HG02973 (cell line): ENCODE measurements around the gene SMOC1.

ENCODE experiments used
- ATAC-seq: cut with Tn5 transposase; IDR thresholded peaks from one replicate; pipeline ENCODE4 v1.9.1; 2021; ENCODE audit warnings: moderate library complexity; ENCODE audit not compliant: unreplicated experiment

Gene SMOC1

DNA sequence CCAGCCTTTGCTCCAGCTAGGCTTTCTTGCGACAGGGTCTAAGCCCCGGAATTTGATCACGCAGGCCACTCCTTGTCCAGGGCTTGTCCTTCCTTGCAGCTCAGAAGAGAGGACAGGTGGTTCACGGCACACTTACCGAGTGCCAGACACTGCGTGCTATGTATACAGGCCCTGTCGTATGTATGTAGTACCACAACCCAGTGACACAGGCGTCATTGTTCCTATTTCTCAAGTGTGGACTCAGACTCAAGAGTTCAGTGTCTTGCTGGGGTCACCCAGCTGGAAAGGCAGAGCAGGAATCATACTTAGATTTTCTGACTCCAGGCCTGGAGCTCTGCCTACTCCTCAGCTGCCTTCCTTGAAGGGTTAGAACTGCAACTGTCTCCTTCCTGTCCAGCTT, 153.9 kb downstream of the SMOC1 start:
- ATAC-seq = no peak

DNA sequence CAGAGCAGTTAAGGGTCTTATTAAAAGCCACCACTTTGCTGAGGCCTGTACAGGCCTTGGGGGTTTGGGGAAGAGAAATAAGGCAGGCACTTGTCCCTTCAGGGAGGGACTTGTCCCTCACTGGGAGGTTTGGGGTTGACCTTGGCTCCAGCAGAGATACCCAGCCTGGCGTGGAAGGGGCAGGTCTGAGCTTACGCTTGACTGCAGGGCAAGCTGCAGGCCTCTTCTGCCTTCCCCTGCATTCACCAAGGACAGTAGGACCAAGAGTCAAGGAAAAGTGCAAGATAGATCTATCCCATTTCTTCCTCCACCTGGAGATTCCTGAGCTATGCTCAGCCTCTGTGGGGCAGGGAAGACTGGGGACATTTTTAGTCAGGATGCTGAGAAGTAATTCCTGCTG, 154.3 kb downstream of the SMOC1 start:
- ATAC-seq = no peak

DNA sequence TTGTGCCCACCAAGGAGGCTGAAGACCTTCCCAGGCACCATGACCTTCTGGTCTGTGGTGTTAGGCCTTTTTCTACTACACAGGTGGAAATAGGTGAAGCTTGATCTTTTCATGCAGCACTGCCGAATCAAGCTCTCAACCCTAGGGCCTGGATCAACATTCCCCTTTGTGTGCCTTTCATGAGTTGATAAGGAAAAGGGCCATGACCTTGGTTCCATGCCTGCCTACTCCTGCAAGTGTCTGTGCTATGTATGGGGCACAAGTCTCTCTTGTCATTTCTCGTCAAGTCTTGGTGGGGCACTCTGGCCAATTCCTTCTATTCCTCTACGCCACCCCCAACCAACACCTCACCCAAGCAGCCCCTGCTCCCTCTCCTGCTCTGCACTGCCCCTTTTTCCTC, 155.0 kb downstream of the SMOC1 start:
- ATAC-seq = no peak

DNA sequence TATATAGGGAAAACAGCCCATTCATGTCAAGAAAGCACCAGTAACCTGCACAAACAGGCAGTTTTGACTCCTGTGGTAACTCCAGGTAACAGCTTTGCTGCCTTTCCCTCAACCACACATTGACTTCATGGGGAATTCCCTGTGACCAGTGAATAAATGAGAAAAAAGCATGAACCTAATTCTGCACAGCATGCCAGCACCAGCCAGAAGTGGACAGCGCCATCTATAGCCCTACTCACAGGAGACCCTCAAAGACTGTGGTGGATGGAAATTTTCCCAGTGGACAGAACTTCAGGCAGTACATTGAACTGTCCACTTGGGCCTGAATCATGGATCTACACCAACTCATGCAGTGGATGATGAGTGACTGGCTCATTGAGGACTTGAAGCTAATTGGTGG, 157.4 kb downstream of the SMOC1 start:
- no peak for ATAC-seq

DNA sequence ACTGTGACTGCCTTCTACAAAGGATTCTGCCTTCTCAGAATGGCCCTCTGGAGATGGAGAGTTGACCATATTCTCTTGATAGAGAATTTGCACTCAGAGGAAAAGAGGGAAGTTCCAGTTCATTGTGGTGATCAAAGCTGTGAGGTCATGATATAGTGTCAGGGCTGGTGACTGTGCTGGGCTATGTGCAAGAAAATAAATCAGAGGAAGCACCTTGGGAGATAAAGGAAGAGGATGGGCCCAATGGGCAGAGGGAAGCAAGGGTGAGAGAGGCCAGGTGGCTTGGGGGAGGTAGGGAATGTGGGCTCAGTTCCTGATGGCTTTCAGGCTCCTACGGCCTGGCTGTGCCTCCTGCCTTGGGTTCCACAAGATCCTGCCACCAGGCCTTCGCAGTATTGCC, 163.8 kb downstream of the SMOC1 start:
- no peak for ATAC-seq

DNA sequence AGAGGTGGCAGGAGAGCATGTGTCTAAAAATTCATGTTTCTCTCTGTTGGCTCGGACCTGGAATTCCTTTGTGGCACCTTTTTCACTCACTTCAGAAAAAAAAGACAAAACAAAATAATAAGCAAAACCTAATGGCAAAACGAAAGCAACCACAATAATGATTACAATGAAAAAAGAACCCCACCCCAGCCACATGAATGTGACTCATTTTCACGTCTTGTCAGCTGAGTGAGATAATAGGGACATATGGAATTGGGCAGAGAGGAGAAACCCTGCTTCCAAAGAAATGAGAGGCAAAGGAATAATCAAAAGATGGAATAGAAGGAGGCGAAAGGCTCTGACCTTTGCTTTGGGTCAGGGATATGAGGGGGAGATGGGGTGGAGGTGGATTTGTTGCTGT, 166.1 kb downstream of the SMOC1 start:
- no peak for ATAC-seq

DNA sequence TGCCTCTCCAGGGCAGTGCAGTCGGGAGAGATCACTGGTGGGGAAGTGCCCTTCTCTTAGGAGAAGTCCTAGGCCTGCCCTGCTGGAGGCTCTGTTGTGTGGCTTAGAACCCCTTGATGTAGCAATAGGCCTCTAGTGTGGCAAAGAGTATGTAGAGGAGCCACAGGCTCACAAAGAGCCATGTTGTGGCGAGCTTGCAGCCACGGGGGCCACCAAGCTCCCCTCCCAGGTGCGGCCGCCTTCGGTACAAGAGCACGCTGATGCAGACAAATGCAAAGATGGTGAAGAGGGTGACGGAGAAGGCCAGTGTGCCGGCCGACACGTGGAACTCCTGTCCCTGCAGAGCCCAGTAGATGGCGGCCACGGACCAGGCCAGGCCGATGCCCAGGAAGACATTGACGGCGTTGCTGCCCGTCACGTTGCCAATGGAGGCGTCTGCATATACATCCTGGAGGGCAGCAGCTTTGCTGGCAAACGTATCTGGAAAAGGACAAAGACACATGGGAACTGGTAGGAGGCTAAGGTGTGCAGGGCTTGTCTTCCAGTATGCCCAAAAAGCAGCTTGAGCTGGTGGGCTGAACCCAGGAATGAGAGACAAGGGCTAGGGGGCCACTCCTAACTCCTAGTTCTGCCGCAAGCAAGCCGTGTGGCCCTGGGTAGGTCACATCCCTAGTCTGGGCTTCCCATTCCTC, 166.8 kb downstream of the SMOC1 start:
- no peak for ATAC-seq

DNA sequence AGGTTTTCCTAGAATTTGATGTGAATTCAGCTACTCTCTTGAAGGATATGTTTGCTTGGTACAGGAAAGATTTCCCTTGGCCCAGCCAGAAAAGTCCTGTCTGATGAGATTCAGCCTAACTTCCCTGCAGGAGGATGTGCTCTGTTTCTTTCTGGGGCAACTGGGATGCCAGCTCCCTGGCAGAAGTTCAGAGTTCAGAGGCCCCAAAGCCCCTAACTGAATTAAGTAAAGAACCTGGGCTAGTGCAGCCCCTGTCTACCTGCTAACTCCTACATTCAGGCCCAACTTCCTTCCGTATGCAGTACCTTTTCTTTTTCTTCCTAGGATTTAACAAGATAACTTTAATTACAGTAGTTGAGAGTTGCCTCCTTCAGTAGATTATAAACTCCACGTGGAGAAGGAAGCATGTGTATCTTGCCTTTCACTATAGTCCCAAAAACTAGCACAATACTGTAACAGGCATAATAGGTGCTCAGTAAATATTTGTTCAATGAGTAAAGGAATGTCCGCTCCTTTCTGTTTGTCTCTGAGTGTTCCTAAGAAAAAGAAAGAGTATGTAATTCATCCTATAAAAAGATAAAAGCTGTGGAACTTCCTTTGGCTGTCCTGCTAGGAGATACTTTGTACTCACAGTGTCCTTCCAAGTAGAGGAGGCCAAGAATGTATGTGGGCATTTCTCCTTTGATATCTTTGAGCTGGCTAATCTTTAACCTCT, 168.5 kb downstream of the SMOC1 start:
- ATAC-seq = no peak

DNA sequence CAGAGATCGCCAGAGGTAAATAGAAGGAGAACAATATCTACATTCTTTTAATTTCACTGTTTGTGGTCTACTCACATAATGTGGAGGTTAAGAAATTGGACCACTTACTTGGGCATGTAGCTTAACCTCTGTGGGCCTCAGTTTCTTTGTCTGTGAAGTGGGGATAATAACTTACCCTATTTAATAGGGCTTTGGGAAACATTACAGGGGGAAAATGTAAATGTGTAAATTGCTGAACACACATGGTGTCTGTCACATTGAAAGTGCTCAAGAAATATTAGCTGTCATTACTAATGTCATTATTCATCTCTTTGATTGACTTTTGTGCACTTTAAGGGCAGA, 169.1 kb downstream of the SMOC1 start:
- no peak for ATAC-seq

DNA sequence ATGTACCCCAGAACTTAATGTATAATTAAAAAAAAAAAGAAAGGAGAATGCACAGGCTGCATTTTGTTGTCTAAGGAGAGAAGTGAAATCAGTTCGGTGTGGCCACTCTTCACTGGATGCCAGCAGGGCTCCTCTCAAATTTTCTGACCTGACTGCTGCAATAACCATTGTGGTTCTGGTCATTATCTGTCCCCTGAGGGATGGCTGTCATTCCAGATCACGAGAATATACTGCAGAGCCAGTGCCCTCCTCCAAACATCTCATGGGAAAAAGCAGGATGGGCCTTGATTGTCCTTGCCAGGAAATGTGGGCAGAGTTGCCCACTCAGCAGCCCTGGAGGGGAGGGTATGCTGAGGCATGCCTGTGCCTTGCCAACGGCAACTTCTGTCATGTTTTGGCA, 170.4 kb downstream of the SMOC1 start:
- ATAC-seq = no peak

DNA sequence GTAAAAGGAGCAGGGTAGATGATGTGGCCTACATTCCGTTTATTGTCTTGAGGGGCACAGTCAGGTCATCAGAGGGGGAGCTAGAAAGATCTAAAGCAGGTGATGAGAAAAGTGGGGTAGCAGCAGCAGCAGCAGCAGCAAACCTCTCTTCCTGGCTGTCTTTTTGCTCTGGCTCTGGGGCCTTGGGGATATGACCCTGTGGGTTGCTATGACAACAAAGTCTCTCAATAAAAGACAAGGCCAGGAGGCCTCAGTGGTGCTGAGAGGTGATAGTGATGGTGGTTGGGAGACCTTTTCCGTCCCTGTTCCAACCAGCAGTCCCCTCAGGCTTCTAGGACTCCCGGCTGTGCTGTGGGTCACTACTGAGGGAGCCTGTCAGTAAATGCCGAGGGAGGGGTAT, 170.9 kb downstream of the SMOC1 start:
- ATAC-seq = no peak

DNA sequence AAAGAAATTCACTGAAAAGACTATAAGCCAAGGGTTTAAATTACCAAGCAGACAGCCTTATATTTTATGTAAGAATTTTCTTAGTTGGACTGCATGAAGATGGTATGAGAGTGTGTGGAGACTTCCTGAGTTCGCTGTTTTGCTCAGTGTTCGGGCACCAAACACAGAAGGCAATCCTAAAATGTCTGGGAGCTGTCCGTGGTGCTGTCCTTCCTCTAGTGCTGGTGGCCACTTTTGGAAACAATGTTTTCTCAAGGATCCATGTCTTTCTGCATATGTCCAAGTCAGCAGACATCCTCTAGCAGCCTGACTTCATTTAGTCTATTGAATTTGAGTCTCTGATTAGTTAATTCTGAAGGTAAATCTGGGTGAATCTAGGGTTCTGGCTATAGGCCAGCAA, 173.8 kb downstream of the SMOC1 start:
- ATAC-seq = no peak

DNA sequence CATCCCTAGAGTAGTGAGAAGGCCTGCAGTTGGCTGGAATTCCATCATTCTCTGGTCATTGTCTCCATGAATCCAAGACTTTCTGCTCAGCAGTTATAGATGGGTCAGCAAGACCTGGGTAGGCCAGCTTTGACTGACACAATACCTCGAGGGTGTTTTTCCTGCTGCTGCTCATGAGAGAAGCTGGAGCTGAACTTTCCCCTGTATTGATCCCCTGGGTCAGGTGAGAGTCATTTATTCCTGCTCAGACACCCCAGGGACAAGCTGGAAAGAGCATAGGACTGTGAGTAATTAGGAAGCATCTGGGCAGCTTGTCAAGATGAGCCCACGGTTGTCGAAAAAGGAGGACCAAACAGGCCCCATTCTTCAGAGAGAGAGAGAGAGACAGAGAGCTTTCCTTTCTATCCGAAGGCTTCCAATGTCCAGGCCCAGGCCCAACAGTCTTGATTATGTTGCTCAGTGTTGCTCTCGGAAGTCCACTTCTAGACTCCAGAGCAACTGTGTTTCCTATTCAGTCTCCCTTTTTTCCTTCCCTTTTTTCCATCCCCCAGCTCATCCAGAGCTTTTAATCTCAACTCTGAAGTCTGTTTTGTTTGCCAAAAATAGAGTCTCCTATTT, 178.4 kb downstream of the SMOC1 start:
- no peak for ATAC-seq

DNA sequence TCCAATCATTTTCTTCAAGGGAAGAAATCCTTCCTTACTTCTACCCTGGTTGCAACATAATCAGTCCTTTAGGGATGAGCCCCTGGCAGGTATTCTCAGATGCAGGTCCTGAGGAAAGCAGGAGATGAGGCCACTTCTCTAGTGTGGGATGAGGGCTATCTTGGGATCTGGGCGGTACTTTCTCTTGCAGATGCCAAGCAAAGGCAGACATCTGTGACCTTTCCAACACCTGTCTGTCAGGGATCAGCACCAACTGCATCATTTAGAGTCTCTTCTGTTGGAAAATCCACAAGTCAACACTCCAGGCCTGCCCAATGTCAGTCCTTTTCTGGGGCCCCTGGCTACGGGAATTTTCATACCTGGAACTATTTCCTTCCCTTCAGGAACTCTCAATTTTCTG, 180.3 kb downstream of the SMOC1 start:
- no peak for ATAC-seq

DNA sequence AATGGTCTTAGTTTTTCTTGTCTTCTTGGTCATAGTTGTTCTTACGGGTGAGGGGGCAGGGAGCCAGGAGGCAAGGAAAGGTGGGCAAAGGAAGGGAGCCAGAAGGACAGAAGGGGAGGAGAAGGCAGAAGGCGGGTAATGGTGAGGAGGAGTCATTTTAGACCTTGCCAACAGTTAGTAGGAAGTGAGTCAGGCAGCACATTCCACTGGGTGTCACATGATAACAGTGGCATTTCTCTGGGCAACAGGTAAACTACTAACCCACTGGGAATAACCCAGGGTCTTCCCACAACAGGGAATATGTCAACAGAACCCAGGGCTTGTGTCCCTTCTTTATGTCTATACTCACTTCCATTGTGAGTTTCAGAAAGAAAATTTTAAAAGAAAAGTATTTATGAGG, 181.9 kb downstream of the SMOC1 start:
- ATAC-seq = no peak

DNA sequence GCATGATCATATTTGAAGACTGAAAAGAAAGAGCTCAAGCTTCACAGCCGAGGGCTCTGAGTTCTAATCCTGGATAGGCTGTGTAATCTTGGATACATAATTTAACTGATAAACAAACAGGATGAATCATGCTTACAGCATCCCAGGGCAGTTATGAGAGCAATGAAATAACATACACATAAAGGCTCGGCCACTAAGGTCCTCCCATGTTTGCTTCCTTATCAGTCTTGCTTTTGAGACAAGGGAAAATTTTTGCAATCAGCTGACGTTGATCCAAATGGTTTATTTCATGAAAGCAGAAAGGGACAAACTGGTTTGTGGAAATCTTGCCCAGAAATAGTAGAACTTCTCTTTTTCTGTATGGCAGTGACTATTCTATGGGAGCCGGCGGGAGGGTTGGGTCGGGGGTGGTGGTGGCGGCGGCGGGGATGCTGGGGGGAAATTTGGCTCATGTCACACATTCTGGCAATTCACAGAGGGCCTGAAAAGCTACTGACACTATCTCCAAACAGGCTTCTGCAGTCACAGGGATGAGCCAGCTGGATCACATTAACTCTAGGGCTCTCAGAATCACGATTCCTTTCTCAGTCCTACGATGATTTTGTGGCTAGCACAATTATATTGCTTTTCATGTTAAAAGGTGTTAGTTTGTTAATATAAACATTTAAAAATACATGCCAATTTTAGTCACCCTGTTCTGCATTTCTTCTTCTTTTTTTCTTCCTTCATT, 185.1 kb downstream of the SMOC1 start:
- ATAC-seq = no peak

DNA sequence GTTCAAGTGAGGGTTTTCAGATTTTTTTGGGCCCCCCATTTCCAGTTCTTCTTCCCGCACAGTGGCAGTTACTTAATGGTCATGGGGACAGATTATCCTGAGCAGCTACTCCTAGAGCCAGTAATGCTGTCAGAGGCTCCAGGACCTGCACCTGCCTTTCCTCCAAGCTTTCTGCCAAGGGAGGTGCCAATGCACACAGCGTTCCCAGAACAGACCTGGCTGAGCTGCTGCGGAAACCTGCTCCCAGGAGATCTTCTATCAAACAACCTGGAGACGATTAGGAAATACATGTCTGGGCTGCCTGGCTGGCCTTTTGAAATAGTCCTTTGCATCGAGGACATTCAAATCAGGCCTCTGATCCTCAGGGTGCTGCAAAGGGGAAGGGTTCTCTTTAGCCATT, 188.6 kb downstream of the SMOC1 start:
- no peak for ATAC-seq

DNA sequence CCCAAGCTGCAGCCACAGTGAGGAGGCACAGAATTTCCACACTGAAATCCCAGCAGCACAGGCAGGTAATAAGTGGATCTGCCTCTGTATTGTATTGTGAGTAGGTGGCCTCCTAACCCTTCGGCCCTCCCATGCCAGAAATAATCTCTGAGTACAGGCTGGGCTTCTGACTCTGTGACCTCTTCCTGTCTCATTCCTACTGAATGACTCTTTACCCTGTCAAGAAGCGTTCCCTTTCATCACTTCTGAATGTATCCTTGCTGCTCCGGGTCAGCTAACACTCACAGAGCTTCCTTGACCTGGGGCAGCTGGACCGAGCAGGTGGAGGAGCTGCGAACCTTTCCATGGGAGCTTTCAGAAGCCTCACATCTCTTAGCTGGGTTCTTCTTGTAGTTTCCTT, 190.0 kb downstream of the SMOC1 start:
- no peak for ATAC-seq

DNA sequence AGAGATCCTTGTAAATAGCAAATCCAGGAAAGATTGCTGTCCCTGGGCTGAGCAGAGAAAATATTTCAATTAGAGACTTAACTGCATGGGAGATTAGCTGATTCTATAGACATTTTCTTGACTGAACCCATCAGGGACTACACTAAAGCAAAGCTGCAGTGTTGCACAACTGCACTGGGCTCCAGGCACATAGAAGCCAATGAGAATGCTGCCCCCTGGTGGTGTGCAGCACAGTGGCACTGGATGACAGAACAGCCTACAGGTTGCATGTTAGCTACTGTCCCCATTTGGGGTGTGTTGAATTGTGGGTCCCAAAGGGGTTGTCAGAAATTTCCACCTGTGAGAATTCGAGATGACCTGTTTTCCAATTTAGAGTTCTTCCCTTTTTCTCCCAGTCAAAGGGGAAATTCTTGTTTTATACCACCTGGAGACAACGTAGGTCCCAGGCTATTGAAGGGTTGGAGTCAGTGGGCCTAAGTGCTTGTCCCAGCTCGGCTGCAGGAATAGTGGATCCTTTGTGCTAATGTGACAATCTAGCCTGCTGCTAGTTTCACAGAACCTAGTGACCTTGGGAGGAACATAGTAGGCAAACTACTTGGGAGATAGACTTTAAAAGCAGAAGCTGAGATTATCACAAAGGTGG, 194.8 kb downstream of the SMOC1 start:
- ATAC-seq = no peak

DNA sequence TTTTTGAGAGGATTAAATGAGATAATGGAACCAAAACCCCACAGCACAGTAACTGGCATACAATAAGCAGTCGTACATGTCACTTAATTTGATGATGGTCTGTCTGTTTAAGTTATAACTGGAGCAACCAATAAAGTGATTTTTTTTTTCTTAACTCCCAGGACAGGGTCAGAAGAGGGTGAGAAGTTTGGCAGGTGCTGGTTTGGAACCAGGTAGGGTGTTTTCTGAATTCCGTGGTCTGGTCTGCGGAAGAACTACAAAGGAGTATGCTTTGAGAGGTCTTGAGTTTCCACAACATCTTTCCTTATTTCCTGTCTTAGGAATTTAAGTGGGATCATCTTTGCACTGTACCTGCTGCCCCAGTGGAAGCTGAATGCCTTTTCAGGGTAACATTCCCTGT, 197.8 kb downstream of the SMOC1 start:
- no peak for ATAC-seq

DNA sequence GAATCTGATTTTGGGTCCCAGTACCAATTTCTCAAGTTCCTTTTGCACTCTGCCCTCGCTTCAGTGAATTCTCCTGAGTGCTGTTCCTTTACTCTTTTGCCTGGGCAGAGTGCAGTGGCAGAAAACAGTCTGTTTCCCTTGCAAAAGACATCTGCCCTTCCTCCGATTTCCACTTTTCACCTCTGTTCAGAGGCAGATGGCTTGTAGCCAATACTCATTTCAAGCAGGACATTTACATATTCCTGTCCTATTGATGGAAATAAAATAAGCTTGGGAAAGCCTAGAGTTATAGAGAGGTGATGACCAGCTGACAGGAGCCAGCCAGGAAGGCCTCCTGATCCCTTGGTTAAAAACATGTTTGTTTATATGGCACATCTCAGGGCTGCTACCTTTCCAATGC, 198.5 kb downstream of the SMOC1 start:
- no peak for ATAC-seq
